Activated effector memory CD4-positive, alpha-beta T cell treated with Interleukin-2 at 50 U/mL for 16 hours (primary cell): ENCODE data around the gene NBPF26.
"Not testable (repeated sequence)": the region's sequence is repeated elsewhere in the genome, so short reads cannot be mapped to it uniquely, and the experiment has no call there.

ENCODE experiments used
- DNase-seq: peaks from one replicate; pipeline ENCODE4 v3.0.0-alpha.2; 2020

NBPF26 gene

GRCh38 chr1:120723715-120724402 lies at the start of gene NBPF26:
Gene NBPF26 (plus strand): TSS chr1:120723945.
- DNase-seq, result peak; percentile 79

GRCh38 chr1:120680106-120680819 lies 43.5 kb upstream of the NBPF26 start:
- not testable (repeated sequence) for DNase-seq

GRCh38 chr1:120680938-120681337 lies 42.8 kb upstream of the NBPF26 start:
- not testable (repeated sequence) for DNase-seq

GRCh38 chr1:120684397-120684796 lies 39.3 kb upstream of the NBPF26 start:
- DNase-seq, result not testable (repeated sequence)

GRCh38 chr1:120685622-120686021 lies 38.1 kb upstream of the NBPF26 start:
- DNase-seq, result not testable (repeated sequence)

- DNase-seq, result not testable (repeated sequence)
These were observed 36.5 kb upstream of the NBPF26 start for GRCh38 chr1:120687250-120687649.

- not testable (repeated sequence) for DNase-seq
These were observed 22.8 kb upstream of the NBPF26 start for GRCh38 chr1:120700807-120701562.

GRCh38 chr1:120723358-120723714 lies 409 bp upstream of the NBPF26 start:
- not testable (repeated sequence) for DNase-seq

GRCh38 chr1:120724507-120724906 lies 762 bp downstream of the NBPF26 start:
- DNase-seq, result not testable (repeated sequence)

- DNase-seq, result not testable (repeated sequence)
These were observed 5.1 kb downstream of the NBPF26 start for GRCh38 chr1:120728811-120729210.

- not testable (repeated sequence) for DNase-seq
These were observed 45.3 kb downstream of the NBPF26 start for GRCh38 chr1:120769090-120769489.

GRCh38 chr1:120805452-120805851 lies 81.7 kb downstream of the NBPF26 start:
- peak; percentile 7 for DNase-seq

GRCh38 chr1:120811822-120812221 lies 88.1 kb downstream of the NBPF26 start:
- peak; percentile 15 for DNase-seq

- DNase-seq, result not testable (repeated sequence)
These were observed 101.3 kb downstream of the NBPF26 start for GRCh38 chr1:120825051-120825450.

- DNase-seq, result not testable (repeated sequence)
These were observed 102.9 kb downstream of the NBPF26 start for GRCh38 chr1:120826623-120827022.

- DNase-seq, result peak; percentile 75
These were observed 120.6 kb downstream of the NBPF26 start for GRCh38 chr1:120844186-120844944.

GRCh38 chr1:120844945-120845330 lies 121.2 kb downstream of the NBPF26 start:
- not testable (repeated sequence) for DNase-seq

- not testable (repeated sequence) for DNase-seq
These were observed 125.9 kb downstream of the NBPF26 start for GRCh38 chr1:120849400-120850286.

GRCh38 chr1:120850287-120850536 lies 126.5 kb downstream of the NBPF26 start:
- not testable (repeated sequence) for DNase-seq

GRCh38 chr1:120850537-120851421 lies 127.0 kb downstream of the NBPF26 start:
- DNase-seq, result peak; percentile 77

- DNase-seq, result not testable (repeated sequence)
These were observed 134.4 kb downstream of the NBPF26 start for GRCh38 chr1:120858144-120858543.
